PC-3 (cell line): ENCODE measurements around the gene LASP1NB.

Experiments
- ATAC-seq: fragments of 200-7000 bp; cut with Tn5 transposase; 2 replicates; pipeline ENCODE4 v1.9.1; 2020; ENCODE audit warnings: mild to moderate bottlenecking, moderate library complexity
- BruUV-seq: library from RNA; stranded (reverse); fragments of 400-500 nt; replicated peaks from 2 replicates; lab custom pipeline; 2021; lab: Mats Ljungman, UMichigan
- CTCF ChIA-PET: fragments of 300-600 bp; sonication (Branson Sonifier 250); formaldehyde crosslinking; loops from one replicate; lab custom pipeline; 2022; ENCODE audit warnings: antibody characterized with exemption; lab: Charles Lee
- POLR2A ChIA-PET: fragments of 300-600 bp; sonication (Branson Sonifier 250); formaldehyde crosslinking; loops from one replicate; lab custom pipeline; 2022; ENCODE audit warnings: antibody characterized with exemption; ENCODE audit not compliant: unreplicated experiment; lab: Charles Lee
- DNase-seq: peaks from one replicate; pipeline ENCODE4 v3.0.0-alpha.2; 2015
- H2AFZ ChIP-seq: fragments of 300-600 bp; sonication (generic); 2 replicates; pipeline ENCODE4 v1.6.0; 2016; ENCODE audit warnings: antibody characterized with exemption, low read length
- H3F3A ChIP-seq: fragments of 300-600 bp; sonication (generic); one replicate; pipeline ENCODE4 v1.6.0; 2017; ENCODE audit warnings: antibody characterized with exemption, low read length, control low read depth, mild to moderate bottlenecking; ENCODE audit not compliant: unreplicated experiment
- H3K27ac ChIP-seq: fragments of 300-600 bp; sonication (generic); 2 replicates; pipeline ENCODE4 v1.5.1; 2016; ENCODE audit warnings: mild to moderate bottlenecking, low read length
- H3K27me3 ChIP-seq: fragments of 300-600 bp; sonication (generic); 2 replicates; pipeline ENCODE4 v1.6.1; 2016; ENCODE audit warnings: low read length, mixed read lengths
- H3K36me3 ChIP-seq: fragments of 300-600 bp; sonication (generic); 2 replicates; pipeline ENCODE4 v1.6.1; 2016; ENCODE audit warnings: low read depth, mixed run types, low read length, mixed read lengths
- H3K4me1 ChIP-seq: fragments of 300-600 bp; sonication (generic); 2 replicates; pipeline ENCODE4 v1.5.1; 2016; ENCODE audit warnings: low read length; ENCODE audit not compliant: insufficient read depth
- H3K4me2 ChIP-seq: fragments of 300-600 bp; sonication (generic); 2 replicates; pipeline ENCODE4 v1.6.0; 2016; ENCODE audit warnings: low read length
- H3K4me3 ChIP-seq: fragments of 300-600 bp; sonication (generic); 2 replicates; pipeline ENCODE4 v1.5.1; 2016; ENCODE audit warnings: mild to moderate bottlenecking, low read length, mixed read lengths
- H3K79me2 ChIP-seq: fragments of 300-600 bp; sonication (generic); 2 replicates; pipeline ENCODE4 v1.6.1; 2017; ENCODE audit warnings: low read length, mixed read lengths
- H3K9ac ChIP-seq: fragments of 300-600 bp; sonication (generic); 2 replicates; pipeline ENCODE4 v1.6.0; 2016; ENCODE audit warnings: mild to moderate bottlenecking, low read length
- H3K9me2 ChIP-seq: fragments of 300-600 bp; sonication (generic); replicated peaks from 2 replicates; pipeline ENCODE4 v1.6.1; 2016; ENCODE audit warnings: mixed run types, low read length, mixed read lengths
- H3K9me3 ChIP-seq: fragments of 300-600 bp; sonication (generic); 2 replicates; pipeline ENCODE4 v1.6.1; 2016; ENCODE audit warnings: low read length, mixed read lengths
- H4K20me1 ChIP-seq: fragments of 300-600 bp; sonication (generic); 2 replicates; pipeline ENCODE4 v1.6.1; 2016; ENCODE audit warnings: low read length, mixed read lengths
- CTCF ChIP-seq: fragments of 300-600 bp; sonication (generic); conservative IDR thresholded peaks from 2 replicates; pipeline ENCODE4 v1.5.1; 2017; ENCODE audit warnings: antibody characterized with exemption, low read depth, mild to moderate bottlenecking, low read length
- EZH2 ChIP-seq: fragments of 300-600 bp; sonication (generic); IDR thresholded peaks from one replicate; pipeline ENCODE4 v1.6.1; 2017; ENCODE audit warnings: antibody characterized with exemption, mild to moderate bottlenecking, low read length; ENCODE audit not compliant: unreplicated experiment
- EZH2phosphoT487 ChIP-seq: fragments of 300-600 bp; sonication (generic); IDR thresholded peaks from 2 replicates; pipeline ENCODE4 v1.6.1; 2018; ENCODE audit warnings: mild to moderate bottlenecking, antibody characterized with exemption, low read length, borderline replicate concordance
- intact Hi-C: fragments of 100-400 bp; cut with micrococcal nuclease; formaldehyde crosslinking; loops from 2 replicates; pipeline ENCODE4 v1.9.0; 2023

The LASP1NB gene

GRCh38 chr17:38916771-38917170 lies 8.6 kb upstream of the LASP1NB start:
- H3F3A ChIP-seq: no peaks in the 10 kb centered on the region
- no peaks in the 10 kb centered on the region for H3K4me1 ChIP-seq
- H3K36me3 ChIP-seq: peaks cover 3% of the 10 kb centered on the region
- H3K4me2 ChIP-seq: no peak overlapping the region
- no peaks in the 10 kb centered on the region for H3K9me2 ChIP-seq
- no peaks in the 10 kb centered on the region for H4K20me1 ChIP-seq
- ATAC-seq: no peak
- TF ChIP-seq EZH2 (no peak), CTCF (no peak), EZH2phosphoT487 (no peak)
- no peaks in the 10 kb centered on the region for H3K79me2 ChIP-seq
- ChIA-PET POLR2A (no interaction called here), CTCF (interaction anchor here (0.6 kb wide), 1 partner anchor 73 kb away, joined by 6 read pairs; no protein-coding TSS in a partner anchor)
- no peaks in the 10 kb centered on the region for H3K27me3 ChIP-seq
- no peak overlapping the region for H3K4me3 ChIP-seq
- no peak overlapping the region for H3K9ac ChIP-seq
- no peak overlapping the region for H3K27ac ChIP-seq
- intact Hi-C loops: no loop called here
- no peaks in the 10 kb centered on the region for H3K9me3 ChIP-seq
- H2AFZ ChIP-seq: no peak overlapping the region
- no peak for DNase-seq
- BruUV-seq: no TSS peak

GRCh38 chr17:38917259-38917658 lies 8.2 kb upstream of the LASP1NB start:
- BruUV-seq: no TSS peak
- no peaks in the 10 kb centered on the region for H3K4me1 ChIP-seq
- H3K4me2 ChIP-seq: no peak overlapping the region
- H3K27me3 ChIP-seq: no peaks in the 10 kb centered on the region
- DNase-seq (peak; percentile 7), ATAC-seq (no peak)
- H3K9ac ChIP-seq: no peak overlapping the region
- H3K36me3 ChIP-seq: peaks cover 3% of the 10 kb centered on the region
- TF ChIP-seq EZH2phosphoT487: no peak
- no peak for TF ChIP-seq EZH2
- TF ChIP-seq CTCF: no peak; the same call in 1 of the 2 replicates
- H2AFZ ChIP-seq: no peak overlapping the region
- ChIA-PET POLR2A (no interaction called here), CTCF (interaction anchor here (0.6 kb wide), 1 partner anchor 74 kb away, joined by 6 read pairs; no protein-coding TSS in a partner anchor)
- no peaks in the 10 kb centered on the region for H3K79me2 ChIP-seq
- H3K9me2 ChIP-seq: no peaks in the 10 kb centered on the region
- intact Hi-C loops: no loop called here
- no peaks in the 10 kb centered on the region for H3F3A ChIP-seq
- no peak overlapping the region for H3K27ac ChIP-seq
- no peak overlapping the region for H3K4me3 ChIP-seq
- no peaks in the 10 kb centered on the region for H4K20me1 ChIP-seq
- no peaks in the 10 kb centered on the region for H3K9me3 ChIP-seq

GRCh38 chr17:38918129-38918913 lies 7.1 kb upstream of the LASP1NB start:
- TF ChIP-seq EZH2phosphoT487 (no peak), CTCF (no peak), EZH2 (no peak)
- ChIA-PET POLR2A (no interaction called here), CTCF (interaction anchor here (0.5 kb wide), 1 partner anchor 289 kb away, joined by 3 read pairs; no protein-coding TSS in a partner anchor)
- no peak overlapping the region for H3K4me2 ChIP-seq
- H3K4me3 ChIP-seq: no peak overlapping the region
- H3F3A ChIP-seq: no peaks in the 10 kb centered on the region
- ATAC-seq: no peak
- intact Hi-C loops: no loop called here
- no peak for DNase-seq
- no peaks in the 10 kb centered on the region for H3K9me3 ChIP-seq
- H4K20me1 ChIP-seq: no peaks in the 10 kb centered on the region
- no peak overlapping the region for H2AFZ ChIP-seq
- H3K27me3 ChIP-seq: no peaks in the 10 kb centered on the region
- H3K36me3 ChIP-seq: peaks cover 3% of the 10 kb centered on the region
- BruUV-seq: no TSS peak
- no peaks in the 10 kb centered on the region for H3K9me2 ChIP-seq
- no peak overlapping the region for H3K9ac ChIP-seq
- no peaks in the 10 kb centered on the region for H3K79me2 ChIP-seq
- no peaks in the 10 kb centered on the region for H3K4me1 ChIP-seq
- no peak overlapping the region for H3K27ac ChIP-seq
